ENCODE data around the gene CYP1A2. TPM values are rescaled to one million over a fixed set of nuclear protein-coding genes. Genes with fewer than 3 reads are reported as not detected.

CYP1A2 gene
- total RNA-seq, 1 experiment from 2014 or later = not detected

GRCh38 chr15:74723754-74724334 lies 24.8 kb upstream of the CYP1A2 start:
- no TSS peak for BruUV-seq (replicated peaks)
- POLR2A ChIA-PET = interaction anchor here (0.6 to 1.5 kb wide), 7 partner anchors 10 to 815 kb away, joined by 3 to 6 read pairs (median 3); partner anchors contain the start of gene CLK3
- no peak overlapping the region for H3K27ac Mint-ChIP-seq (ENCODE audit: low read depth, unreplicated experiment)
- no peaks in the 10 kb centered on the region for H3K9me3 Mint-ChIP-seq (ENCODE audit: unreplicated experiment)
- H3K4me1 Mint-ChIP-seq (ENCODE audit: insufficient read depth, unreplicated experiment) = no peaks in the 10 kb centered on the region
- H3K36me3 Mint-ChIP-seq (ENCODE audit: insufficient read depth, unreplicated experiment) = no peaks in the 10 kb centered on the region
- intact Hi-C loops (cut with micrococcal nuclease) = no loop called here
- CTCF ChIA-PET = interaction anchor here (0.7 to 2.0 kb wide), 3 partner anchors 21 to 113 kb away, joined by 3 to 6 read pairs (median 5); no protein-coding TSS in a partner anchor
- H3K27me3 Mint-ChIP-seq (ENCODE audit: insufficient read depth, unreplicated experiment) = no peaks in the 10 kb centered on the region
- no peak overlapping the region for H3K4me3 Mint-ChIP-seq (ENCODE audit: unreplicated experiment)
- peak; percentile 74 for DNase-seq (ENCODE audit: unreplicated experiment)
- no peak for TF ChIP-seq CTCF (IDR thresholded peaks at IDR 0.05; ENCODE audit: unreplicated experiment)

GRCh38 chr15:74724570-74725224 lies 23.9 kb upstream of the CYP1A2 start:
- H3K9me3 Mint-ChIP-seq (ENCODE audit: unreplicated experiment) = no peaks in the 10 kb centered on the region
- H3K36me3 Mint-ChIP-seq (ENCODE audit: insufficient read depth, unreplicated experiment) = no peaks in the 10 kb centered on the region
- DNase-seq (ENCODE audit: unreplicated experiment) = no peak
- CTCF ChIA-PET = interaction anchor here (0.7 to 2.0 kb wide), 4 partner anchors 21 to 113 kb away, joined by 3 to 6 read pairs (median 4); no protein-coding TSS in a partner anchor
- intact Hi-C loops (cut with micrococcal nuclease) = no loop called here
- no peak for TF ChIP-seq CTCF (IDR thresholded peaks at IDR 0.05; ENCODE audit: unreplicated experiment)
- H3K27ac Mint-ChIP-seq (ENCODE audit: low read depth, unreplicated experiment) = no peak overlapping the region
- POLR2A ChIA-PET = interaction anchor here (0.6 to 1.5 kb wide), 4 partner anchors 9 to 299 kb away, joined by 3 to 5 read pairs (median 4); no protein-coding TSS in a partner anchor
- BruUV-seq (replicated peaks) = no TSS peak
- no peaks in the 10 kb centered on the region for H3K4me1 Mint-ChIP-seq (ENCODE audit: insufficient read depth, unreplicated experiment)
- H3K4me3 Mint-ChIP-seq (ENCODE audit: unreplicated experiment) = peak overlapping the region; percentile 69
- no peaks in the 10 kb centered on the region for H3K27me3 Mint-ChIP-seq (ENCODE audit: insufficient read depth, unreplicated experiment)

GRCh38 chr15:74725225-74725774 lies 23.3 kb upstream of the CYP1A2 start, which contains the start of gene CYP1A1:
CYP1A1 (minus strand) TSS chr15:74725528; CDS start chr15:74723097, 2,431 bp downstream.
- ChIA-PET POLR2A (interaction anchor here (0.6 to 0.9 kb wide), 3 partner anchors 10 to 298 kb away, joined by 3 to 4 read pairs (median 3); no protein-coding TSS in a partner anchor), CTCF (interaction anchor here (0.6 to 2.0 kb wide), 4 partner anchors 20 to 54 kb away, joined by 3 to 6 read pairs (median 4); no protein-coding TSS in a partner anchor)
- no peaks in the 10 kb centered on the region for H3K36me3 Mint-ChIP-seq (ENCODE audit: insufficient read depth, unreplicated experiment)
- no peaks in the 10 kb centered on the region for H3K9me3 Mint-ChIP-seq (ENCODE audit: unreplicated experiment)
- H3K27me3 Mint-ChIP-seq (ENCODE audit: insufficient read depth, unreplicated experiment) = no peaks in the 10 kb centered on the region
- intact Hi-C loops (cut with micrococcal nuclease) = no loop called here
- BruUV-seq (replicated peaks) = no TSS peak
- peak within 1 kb of the TSS; percentile 69 for H3K4me3 Mint-ChIP-seq (ENCODE audit: unreplicated experiment)
- no peaks in the 10 kb centered on the region for H3K4me1 Mint-ChIP-seq (ENCODE audit: insufficient read depth, unreplicated experiment)
- TF ChIP-seq CTCF (IDR thresholded peaks at IDR 0.05; ENCODE audit: unreplicated experiment) = no peak
- DNase-seq (ENCODE audit: unreplicated experiment) = peak; percentile 45
- no peak within 1 kb of the TSS for H3K27ac Mint-ChIP-seq (ENCODE audit: low read depth, unreplicated experiment)
